ES-I3 (cell line): Measurements from ENCODE around the gene ZP2.
"Not testable (repeated sequence)": the region's sequence is repeated elsewhere in the genome, so short reads cannot be mapped to it uniquely, and the experiment has no call there.

Experiments
- H3K36me3 ChIP-seq: 2 replicates; pipeline ENCODE4 v1.6.1; 2013; ENCODE audit warnings: mild to moderate bottlenecking, low read length, control low read depth, moderate library complexity; ENCODE audit not compliant: insufficient read depth
- H3K4me1 ChIP-seq: 2 replicates; pipeline ENCODE4 v1.6.1; 2013; ENCODE audit warnings: mild to moderate bottlenecking, control low read depth, low read length; ENCODE audit not compliant: insufficient read depth
- H3K9ac ChIP-seq: 2 replicates; pipeline ENCODE4 v1.6.1; 2013; ENCODE audit warnings: low read depth, mild to moderate bottlenecking, low read length, moderate library complexity
- H3K9me3 ChIP-seq: 2 replicates; pipeline ENCODE4 v1.6.1; 2013; ENCODE audit warnings: mild to moderate bottlenecking, low read length, moderate library complexity; ENCODE audit not compliant: control insufficient read depth, insufficient read depth

ZP2 gene

GRCh38 chr16:21211486-21211885, at the start of gene ZP2:
TSS of gene ZP2 (minus strand) at chr16:21211574. CDS start at chr16:21211547, 27 bp downstream.
- Histone ChIP-seq H3K36me3 (no peaks in the 10 kb centered on the region), H3K9ac (no peak within 1 kb of the TSS), H3K4me1 (no peaks in the 10 kb centered on the region), H3K9me3 (no peaks in the 10 kb centered on the region)

- Histone ChIP-seq H3K36me3 (no peaks in the 10 kb centered on the region), H3K9ac (no peak overlapping the region)
Measured at GRCh38 chr16:21257284-21257683, 45.9 kb upstream of the ZP2 start.

GRCh38 chr16:21256636-21257035, 45.3 kb upstream of the ZP2 start:
- Histone ChIP-seq H3K9me3 (no peaks in the 10 kb centered on the region), H3K4me1 (no peaks in the 10 kb centered on the region), H3K9ac (no peak overlapping the region), H3K36me3 (no peaks in the 10 kb centered on the region)

More at GRCh38 chr16:21257284-21257683, 45.9 kb upstream of the ZP2 start:
- H3K9me3 ChIP-seq: no peaks in the 10 kb centered on the region
- H3K4me1 ChIP-seq: no peaks in the 10 kb centered on the region

GRCh38 chr16:21253470-21253869, 42.1 kb upstream of the ZP2 start:
- Histone ChIP-seq H3K4me1 (no peaks in the 10 kb centered on the region), H3K9ac (no peak overlapping the region), H3K9me3 (no peaks in the 10 kb centered on the region), H3K36me3 (no peaks in the 10 kb centered on the region)

- Histone ChIP-seq H3K9ac (no peak overlapping the region), H3K4me1 (peaks cover 5% of the 10 kb centered on the region; the same call in 1 of the 2 replicates), H3K36me3 (no peaks in the 10 kb centered on the region), H3K9me3 (no peaks in the 10 kb centered on the region)
Measured at GRCh38 chr16:21250072-21250923, 38.9 kb upstream of the ZP2 start.

GRCh38 chr16:21248179-21248578, 36.8 kb upstream of the ZP2 start:
- not testable (repeated sequence) for H3K9me3 ChIP-seq, H3K4me1 ChIP-seq, H3K9ac ChIP-seq, H3K36me3 ChIP-seq

GRCh38 chr16:21244518-21245215, 33.3 kb upstream of the ZP2 start:
- Histone ChIP-seq H3K9ac (no peak overlapping the region), H3K9me3 (no peaks in the 10 kb centered on the region), H3K4me1 (peaks cover 5% of the 10 kb centered on the region; the same call in 1 of the 2 replicates), H3K36me3 (no peaks in the 10 kb centered on the region)

- no peak overlapping the region for H3K9ac ChIP-seq
- H3K36me3 ChIP-seq: no peaks in the 10 kb centered on the region
- H3K4me1 ChIP-seq: peaks cover 5% of the 10 kb centered on the region; the same call in 1 of the 2 replicates
- H3K9me3 ChIP-seq: no peaks in the 10 kb centered on the region
Measured at GRCh38 chr16:21242756-21243155, 31.4 kb upstream of the ZP2 start.

- Histone ChIP-seq H3K4me1 (no peaks in the 10 kb centered on the region), H3K36me3 (no peaks in the 10 kb centered on the region), H3K9ac (no peak overlapping the region), H3K9me3 (no peaks in the 10 kb centered on the region)
Measured at GRCh38 chr16:21239646-21240045, 28.3 kb upstream of the ZP2 start.

GRCh38 chr16:21236831-21237230, 25.5 kb upstream of the ZP2 start:
- H3K4me1 ChIP-seq: no peaks in the 10 kb centered on the region
- no peaks in the 10 kb centered on the region for H3K9me3 ChIP-seq
- no peak overlapping the region for H3K9ac ChIP-seq

GRCh38 chr16:21235199-21235585, 23.8 kb upstream of the ZP2 start:
- no peak overlapping the region for H3K9ac ChIP-seq
- no peaks in the 10 kb centered on the region for H3K9me3 ChIP-seq
- H3K36me3 ChIP-seq: no peaks in the 10 kb centered on the region
- no peaks in the 10 kb centered on the region for H3K4me1 ChIP-seq

More at GRCh38 chr16:21236831-21237230, 25.5 kb upstream of the ZP2 start:
- H3K36me3 ChIP-seq: no peaks in the 10 kb centered on the region

GRCh38 chr16:21233521-21234150, 22.3 kb upstream of the ZP2 start, which contains the start of gene ANKS4B:
TSS of gene ANKS4B (plus strand) at chr16:21233699. CDS start at chr16:21233738, 39 bp downstream.
- no peaks in the 10 kb centered on the region for H3K9me3 ChIP-seq
- H3K36me3 ChIP-seq: no peaks in the 10 kb centered on the region
- H3K4me1 ChIP-seq: no peaks in the 10 kb centered on the region
- H3K9ac ChIP-seq: no peak within 1 kb of the TSS

GRCh38 chr16:21233045-21233520, 21.7 kb upstream of the ZP2 start:
- Histone ChIP-seq H3K9ac (no peak overlapping the region), H3K9me3 (no peaks in the 10 kb centered on the region), H3K4me1 (no peaks in the 10 kb centered on the region), H3K36me3 (no peaks in the 10 kb centered on the region)

GRCh38 chr16:21228361-21228872, 17.0 kb upstream of the ZP2 start:
- no peak overlapping the region for H3K9ac ChIP-seq
- no peaks in the 10 kb centered on the region for H3K9me3 ChIP-seq
- no peaks in the 10 kb centered on the region for H3K36me3 ChIP-seq
- peaks cover 9% of the 10 kb centered on the region for H3K4me1 ChIP-seq
